Brain microvascular endothelial cell (primary cell): ENCODE data around the gene CFAP46.

Experiments used
- DNase-seq: peaks from one replicate; pipeline ENCODE4 v3.0.0-alpha.2; 2020
- H3K27ac ChIP-seq: fragments of 250-450 bp; sonication (Bioruptor Pico); 2 replicates; pipeline ENCODE4 v1.5.1; 2020; ENCODE audit warnings: mild to moderate bottlenecking, moderate library complexity
- H3K27me3 ChIP-seq: fragments of 250-450 bp; sonication (Bioruptor Pico); replicated peaks from 2 replicates; pipeline ENCODE4 v1.5.1; 2020; ENCODE audit warnings: mild to moderate bottlenecking
- H3K36me3 ChIP-seq: fragments of 250-450 bp; sonication (Bioruptor Pico); replicated peaks from 2 replicates; pipeline ENCODE4 v1.5.1; 2020; ENCODE audit warnings: mild to moderate bottlenecking
- H3K4me3 ChIP-seq: 2 replicates; pipeline ENCODE4 v1.5.1; 2011; ENCODE audit warnings: low read depth, mild to moderate bottlenecking, control low read depth, low read length, moderate library complexity
- in situ Hi-C: cut with HindIII; loops from 2 replicates; pipeline ENCODE4 v1.10.0; 2017; ENCODE audit warnings: low sequenced_read_pairs, low pct_ligation_motif_present
- TF ChIP-seq, protein P1 (sequence below): IDR thresholded peaks from 2 replicates; pipeline ENCODE4 v1.5.1; 2011; ENCODE audit warnings: low read depth, mild to moderate bottlenecking, moderate library complexity, low read length, control low read depth, inconsistent platforms; ENCODE audit errors: missing control alignments

Gene CFAP46

DNA sequence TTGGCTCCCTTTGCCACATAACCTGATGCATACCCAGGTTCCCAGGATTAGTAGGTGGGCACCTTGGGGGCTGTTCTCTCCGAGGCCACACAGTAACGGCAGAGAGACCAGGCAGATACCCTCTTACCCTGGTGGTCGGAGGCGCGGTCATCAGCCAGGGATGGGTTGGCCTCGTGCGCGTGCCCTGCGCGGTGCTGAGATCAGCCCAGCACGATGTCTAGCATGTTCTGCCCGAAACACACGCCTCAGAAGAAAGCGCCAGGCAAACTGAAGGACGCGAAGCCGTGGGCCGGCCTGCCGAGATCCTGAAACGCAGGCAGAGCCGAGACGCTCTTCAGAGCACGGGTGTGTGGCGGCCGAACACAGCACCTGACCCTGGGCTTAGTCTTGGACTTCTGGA lies 34.7 kb upstream of the CFAP46 start:
- in situ Hi-C loops: no loop called here
- TF ChIP-seq, protein P1, sequence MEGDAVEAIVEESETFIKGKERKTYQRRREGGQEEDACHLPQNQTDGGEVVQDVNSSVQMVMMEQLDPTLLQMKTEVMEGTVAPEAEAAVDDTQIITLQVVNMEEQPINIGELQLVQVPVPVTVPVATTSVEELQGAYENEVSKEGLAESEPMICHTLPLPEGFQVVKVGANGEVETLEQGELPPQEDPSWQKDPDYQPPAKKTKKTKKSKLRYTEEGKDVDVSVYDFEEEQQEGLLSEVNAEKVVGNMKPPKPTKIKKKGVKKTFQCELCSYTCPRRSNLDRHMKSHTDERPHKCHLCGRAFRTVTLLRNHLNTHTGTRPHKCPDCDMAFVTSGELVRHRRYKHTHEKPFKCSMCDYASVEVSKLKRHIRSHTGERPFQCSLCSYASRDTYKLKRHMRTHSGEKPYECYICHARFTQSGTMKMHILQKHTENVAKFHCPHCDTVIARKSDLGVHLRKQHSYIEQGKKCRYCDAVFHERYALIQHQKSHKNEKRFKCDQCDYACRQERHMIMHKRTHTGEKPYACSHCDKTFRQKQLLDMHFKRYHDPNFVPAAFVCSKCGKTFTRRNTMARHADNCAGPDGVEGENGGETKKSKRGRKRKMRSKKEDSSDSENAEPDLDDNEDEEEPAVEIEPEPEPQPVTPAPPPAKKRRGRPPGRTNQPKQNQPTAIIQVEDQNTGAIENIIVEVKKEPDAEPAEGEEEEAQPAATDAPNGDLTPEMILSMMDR: no peak
- H3K27me3 ChIP-seq: peaks cover 9% of the 10 kb centered on the region
- no peak for DNase-seq
- H3K36me3 ChIP-seq: no peaks in the 10 kb centered on the region
- no peak overlapping the region for H3K4me3 ChIP-seq
- no peak overlapping the region for H3K27ac ChIP-seq

DNA sequence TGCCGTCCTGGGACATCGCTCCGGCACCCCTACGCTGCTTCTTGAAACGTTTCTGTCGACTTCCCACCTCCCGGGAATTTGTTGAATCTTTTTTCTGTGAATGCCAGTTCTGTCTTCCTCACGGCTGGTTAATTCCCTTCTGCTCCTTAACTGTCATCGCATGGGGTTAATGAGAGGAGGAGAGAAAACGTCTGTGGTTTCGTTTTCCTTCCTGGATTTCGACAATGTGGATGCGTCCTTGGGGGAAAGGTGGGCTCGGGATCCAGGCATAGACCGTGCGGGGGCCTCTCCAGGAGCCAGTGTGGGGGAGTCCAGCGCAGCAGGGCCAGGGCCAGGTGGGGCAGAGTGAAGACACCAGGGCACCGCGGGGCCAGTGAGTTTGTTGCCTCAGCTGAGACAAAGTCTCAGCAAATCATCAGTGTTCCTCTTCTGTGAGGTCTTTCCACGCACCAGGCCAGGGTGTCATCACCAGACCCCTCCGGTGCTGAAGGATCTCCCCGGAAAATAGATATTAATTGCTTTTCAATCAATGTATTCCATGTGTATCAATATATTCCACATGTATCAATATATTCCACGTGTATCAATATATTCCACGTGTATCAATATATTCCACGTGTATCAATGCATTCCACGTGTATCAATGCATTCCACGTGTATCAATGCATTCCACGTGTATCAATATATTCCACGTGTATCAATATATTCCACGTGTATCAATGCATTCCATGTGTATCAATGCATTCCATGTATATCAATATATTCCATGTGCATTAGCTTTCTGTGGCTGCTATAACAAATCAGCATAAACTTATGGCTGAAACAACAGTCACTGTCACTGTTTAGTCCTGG lies 33.7 kb upstream of the CFAP46 start:
- DNase-seq: no peak
- in situ Hi-C loops: no loop called here
- Histone ChIP-seq H3K27ac (no peak overlapping the region), H3K4me3 (no peak overlapping the region), H3K36me3 (no peaks in the 10 kb centered on the region), H3K27me3 (peaks cover 16% of the 10 kb centered on the region)
- TF ChIP-seq, protein P1: no peak

DNA sequence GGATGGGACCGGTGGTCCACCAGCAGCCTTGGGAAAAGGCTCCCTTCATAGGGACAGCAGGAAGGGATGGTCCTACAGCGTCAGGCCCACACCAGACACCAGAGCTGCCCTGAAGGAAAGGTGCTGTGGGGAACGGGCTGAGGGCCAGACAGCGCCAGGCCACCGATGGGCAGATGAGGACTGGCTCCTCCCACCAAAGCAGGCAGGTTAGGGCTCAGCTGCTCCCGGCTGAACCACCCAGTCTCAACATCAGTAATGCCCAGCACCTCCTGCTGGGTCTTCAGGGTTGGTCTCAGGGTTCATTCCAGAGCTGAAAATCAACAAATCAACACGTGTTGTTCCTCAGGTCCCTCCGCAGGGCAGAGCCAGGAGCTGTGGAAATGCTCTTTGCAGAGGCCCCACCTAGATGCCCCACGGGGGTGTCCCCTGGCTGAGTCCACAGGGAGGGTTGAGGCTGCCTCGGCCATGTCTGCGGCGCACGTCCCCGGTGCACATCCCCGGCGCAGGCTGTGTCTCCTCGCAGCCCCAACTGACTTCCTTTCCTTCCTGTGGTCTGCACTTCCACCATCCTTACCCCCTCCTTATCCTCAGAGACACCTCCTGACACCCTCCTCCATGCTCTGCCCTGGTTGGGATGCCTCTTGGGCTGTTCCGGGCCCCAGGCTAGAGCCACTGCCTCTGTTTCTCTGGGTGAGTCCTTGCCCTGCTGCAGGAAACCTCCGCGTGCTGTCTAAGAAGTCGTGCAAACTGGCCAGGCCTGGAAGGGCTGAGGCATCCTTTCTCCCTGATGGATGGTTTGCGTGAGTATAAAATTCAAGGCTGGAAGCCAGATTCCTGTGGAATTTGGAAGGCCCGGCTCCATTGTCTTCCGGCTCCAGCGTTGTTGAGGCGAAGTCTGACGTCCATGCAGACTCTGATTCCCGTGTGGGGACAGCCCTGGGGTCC lies 32.8 kb upstream of the CFAP46 start:
- DNase-seq: no peak
- Histone ChIP-seq H3K4me3 (no peak overlapping the region), H3K27ac (no peak overlapping the region), H3K27me3 (peaks cover 20% of the 10 kb centered on the region), H3K36me3 (no peaks in the 10 kb centered on the region)
- in situ Hi-C loops: no loop called here
- TF ChIP-seq, protein P1: no peak

DNA sequence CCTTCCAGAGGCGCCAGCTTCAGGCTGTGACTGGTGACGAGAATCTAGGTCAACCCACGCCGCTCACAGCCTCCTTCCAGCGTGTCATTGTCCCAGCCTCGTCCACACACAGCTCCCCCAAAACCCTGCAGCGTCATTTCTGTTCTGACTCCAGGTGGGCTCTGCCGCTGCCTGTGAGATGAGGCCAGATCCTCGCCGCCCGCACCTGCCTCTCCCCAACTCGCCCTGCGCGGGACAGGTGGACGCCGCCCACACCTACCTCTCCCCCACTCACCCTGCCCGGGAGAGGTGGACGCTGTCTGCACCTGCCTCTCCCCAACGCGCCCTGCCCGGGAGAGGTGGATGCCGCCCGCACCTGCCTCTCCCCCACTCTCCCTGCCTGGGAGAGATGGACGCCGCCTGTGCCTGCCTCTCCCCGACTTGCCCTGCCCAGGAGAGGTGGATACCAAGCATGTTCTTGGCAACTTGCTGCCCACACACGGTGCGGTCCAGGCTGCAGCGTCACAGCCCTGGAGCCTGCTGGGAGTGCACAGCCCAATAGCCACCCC lies 32.0 kb upstream of the CFAP46 start:
- in situ Hi-C loops: no loop called here
- no peak overlapping the region for H3K27ac ChIP-seq
- H3K4me3 ChIP-seq: no peak overlapping the region
- TF ChIP-seq, protein P1: no peak
- no peak for DNase-seq
- no peaks in the 10 kb centered on the region for H3K36me3 ChIP-seq
- peaks cover 20% of the 10 kb centered on the region for H3K27me3 ChIP-seq

DNA sequence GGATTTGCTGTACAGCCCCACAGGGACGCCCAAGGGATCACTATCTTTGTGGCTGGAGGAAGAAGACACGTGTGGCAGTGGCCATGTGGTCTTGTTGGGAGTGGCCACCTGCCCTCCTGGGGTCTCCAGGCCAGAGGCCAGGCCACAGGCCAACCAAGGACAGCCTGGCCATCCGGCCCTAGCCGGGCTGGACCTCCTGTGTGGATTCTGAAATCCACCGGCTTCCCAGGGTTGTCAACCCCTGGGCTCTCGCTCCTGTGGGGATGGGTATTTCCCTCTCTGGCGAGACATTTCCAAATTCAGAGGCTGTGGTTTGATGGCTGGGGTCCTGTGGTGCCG lies 31.5 kb upstream of the CFAP46 start:
- H3K27ac ChIP-seq: no peak overlapping the region
- peaks cover 22% of the 10 kb centered on the region for H3K27me3 ChIP-seq
- in situ Hi-C loops: no loop called here
- DNase-seq: no peak
- TF ChIP-seq, protein P1: no peak
- H3K4me3 ChIP-seq: no peak overlapping the region
- H3K36me3 ChIP-seq: no peaks in the 10 kb centered on the region
